ENCODE data around the gene ADGRF5.

Gene ADGRF5

DNA sequence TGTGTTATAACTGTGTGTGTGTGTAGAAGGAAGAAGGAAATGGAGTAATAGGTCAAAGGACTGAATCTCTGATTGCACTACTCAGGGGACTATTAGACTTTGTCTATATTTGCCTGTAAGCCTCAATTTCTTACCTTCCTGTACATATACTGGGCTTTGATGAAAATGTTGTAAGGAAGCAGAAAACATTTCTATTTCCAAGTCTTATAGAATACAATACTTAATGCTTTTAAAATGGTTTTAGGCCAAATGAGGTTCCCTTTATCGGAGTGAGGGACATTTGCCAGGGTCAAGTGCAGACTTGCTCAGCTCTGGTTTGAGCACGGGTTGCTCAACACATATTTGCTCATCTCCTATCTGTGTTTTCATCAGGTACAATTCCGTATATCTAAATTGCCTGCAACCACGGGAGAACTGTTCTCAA lies 100.3 kb downstream of the ADGRF5 start:
- Histone ChIP-seq H3K79me2 (ENCODE audit: insufficient read depth, low read length) (no peaks in the 10 kb centered on the region), H3K4me2 (ENCODE audit: low read depth, low read length, poor library complexity, severe bottlenecking) (no peak overlapping the region), H4K20me1 (ENCODE audit: insufficient read depth, low read length, poor library complexity, severe bottlenecking) (no peaks in the 10 kb centered on the region), H3K27me3 (ENCODE audit: insufficient read depth, low read length, poor library complexity, severe bottlenecking) (no peaks in the 10 kb centered on the region), H3K36me3 (ENCODE audit: insufficient read depth, low read length) (no peaks in the 10 kb centered on the region), H2AFZ (ENCODE audit: low read length) (no peak overlapping the region), H3K4me3 (ENCODE audit: low read length, poor library complexity, severe bottlenecking) (no peak overlapping the region), H3K9me3 (ENCODE audit: insufficient read depth, low read depth, low read length) (no peaks in the 10 kb centered on the region), H3K9ac (ENCODE audit: low read depth, low read length, poor library complexity, severe bottlenecking) (no peak overlapping the region), H3F3A (ENCODE audit: low read depth) (no peaks in the 10 kb centered on the region), H3K4me1 (ENCODE audit: insufficient read depth, low read length, poor library complexity, severe bottlenecking) (no peaks in the 10 kb centered on the region), H3K9me2 (replicated peaks; ENCODE audit: low read depth, low read length) (no peaks in the 10 kb centered on the region)
- TF ChIP-seq, protein P1, sequence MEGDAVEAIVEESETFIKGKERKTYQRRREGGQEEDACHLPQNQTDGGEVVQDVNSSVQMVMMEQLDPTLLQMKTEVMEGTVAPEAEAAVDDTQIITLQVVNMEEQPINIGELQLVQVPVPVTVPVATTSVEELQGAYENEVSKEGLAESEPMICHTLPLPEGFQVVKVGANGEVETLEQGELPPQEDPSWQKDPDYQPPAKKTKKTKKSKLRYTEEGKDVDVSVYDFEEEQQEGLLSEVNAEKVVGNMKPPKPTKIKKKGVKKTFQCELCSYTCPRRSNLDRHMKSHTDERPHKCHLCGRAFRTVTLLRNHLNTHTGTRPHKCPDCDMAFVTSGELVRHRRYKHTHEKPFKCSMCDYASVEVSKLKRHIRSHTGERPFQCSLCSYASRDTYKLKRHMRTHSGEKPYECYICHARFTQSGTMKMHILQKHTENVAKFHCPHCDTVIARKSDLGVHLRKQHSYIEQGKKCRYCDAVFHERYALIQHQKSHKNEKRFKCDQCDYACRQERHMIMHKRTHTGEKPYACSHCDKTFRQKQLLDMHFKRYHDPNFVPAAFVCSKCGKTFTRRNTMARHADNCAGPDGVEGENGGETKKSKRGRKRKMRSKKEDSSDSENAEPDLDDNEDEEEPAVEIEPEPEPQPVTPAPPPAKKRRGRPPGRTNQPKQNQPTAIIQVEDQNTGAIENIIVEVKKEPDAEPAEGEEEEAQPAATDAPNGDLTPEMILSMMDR (conservative IDR thresholded peaks at IDR 0.05; ENCODE audit: low read length): no peak
- TF ChIP-seq EZH2phosphoT487 (IDR thresholded peaks at IDR 0.05; ENCODE audit: borderline replicate concordance): no peak

DNA sequence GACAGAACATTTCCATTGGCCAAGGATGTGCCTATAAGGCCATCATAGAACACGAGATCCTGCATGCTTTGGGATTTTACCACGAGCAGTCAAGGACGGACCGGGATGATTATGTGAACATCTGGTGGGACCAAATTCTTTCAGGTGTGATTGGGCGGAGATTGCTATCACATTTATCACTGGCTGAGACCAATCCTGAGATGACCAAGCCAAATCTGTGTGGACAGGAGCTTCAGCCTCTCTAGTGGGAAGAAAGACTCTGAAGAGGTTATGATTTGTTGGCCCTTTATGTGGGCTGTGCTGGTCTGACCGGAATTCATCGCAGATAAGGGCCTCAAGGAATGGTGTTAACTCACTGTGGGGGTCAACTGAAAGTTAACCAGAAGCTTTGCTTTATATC lies 102.2 kb downstream of the ADGRF5 start:
- Histone ChIP-seq H4K20me1 (ENCODE audit: insufficient read depth, low read length, poor library complexity, severe bottlenecking) (no peaks in the 10 kb centered on the region), H3K4me3 (ENCODE audit: low read length, poor library complexity, severe bottlenecking) (no peak overlapping the region), H3K9ac (ENCODE audit: low read depth, low read length, poor library complexity, severe bottlenecking) (no peak overlapping the region), H3K4me2 (ENCODE audit: low read depth, low read length, poor library complexity, severe bottlenecking) (no peak overlapping the region), H3K9me3 (ENCODE audit: insufficient read depth, low read depth, low read length) (no peaks in the 10 kb centered on the region), H3K79me2 (ENCODE audit: insufficient read depth, low read length) (no peaks in the 10 kb centered on the region), H3K27me3 (ENCODE audit: insufficient read depth, low read length, poor library complexity, severe bottlenecking) (no peaks in the 10 kb centered on the region), H3K4me1 (ENCODE audit: insufficient read depth, low read length, poor library complexity, severe bottlenecking) (no peaks in the 10 kb centered on the region), H2AFZ (ENCODE audit: low read length) (no peak overlapping the region), H3F3A (ENCODE audit: low read depth) (no peaks in the 10 kb centered on the region), H3K36me3 (ENCODE audit: insufficient read depth, low read length) (no peaks in the 10 kb centered on the region), H3K9me2 (replicated peaks; ENCODE audit: low read depth, low read length) (no peaks in the 10 kb centered on the region)
- TF ChIP-seq EZH2phosphoT487 (IDR thresholded peaks at IDR 0.05; ENCODE audit: borderline replicate concordance): no peak
- TF ChIP-seq, protein P1 (conservative IDR thresholded peaks at IDR 0.05; ENCODE audit: low read length): no peak

DNA sequence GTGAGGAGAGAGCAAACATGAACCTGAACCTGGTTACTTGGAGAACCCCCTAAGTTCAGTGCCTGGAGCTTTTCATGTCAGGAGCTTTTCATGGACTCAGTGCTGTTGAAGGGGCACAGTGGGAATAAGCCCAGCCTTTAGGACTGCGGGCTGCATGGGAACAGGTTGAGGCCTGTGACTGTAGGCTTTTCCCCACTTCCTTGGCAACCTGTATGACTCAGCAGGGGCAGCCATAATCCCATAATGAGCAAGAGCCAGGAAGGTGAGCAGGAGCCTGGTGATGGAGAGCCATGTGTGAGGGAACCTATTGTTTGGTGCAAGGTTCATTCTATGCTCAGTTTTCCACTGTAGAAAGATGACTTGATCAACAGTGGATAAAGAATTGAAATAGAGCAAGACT lies 105.1 kb downstream of the ADGRF5 start:
- Histone ChIP-seq H2AFZ (ENCODE audit: low read length) (no peak overlapping the region), H3K9ac (ENCODE audit: low read depth, low read length, poor library complexity, severe bottlenecking) (no peak overlapping the region), H3K4me3 (ENCODE audit: low read length, poor library complexity, severe bottlenecking) (no peak overlapping the region), H3K9me3 (ENCODE audit: insufficient read depth, low read depth, low read length) (no peaks in the 10 kb centered on the region), H3K79me2 (ENCODE audit: insufficient read depth, low read length) (no peaks in the 10 kb centered on the region), H3F3A (ENCODE audit: low read depth) (no peaks in the 10 kb centered on the region), H3K4me1 (ENCODE audit: insufficient read depth, low read length, poor library complexity, severe bottlenecking) (no peaks in the 10 kb centered on the region), H3K4me2 (ENCODE audit: low read depth, low read length, poor library complexity, severe bottlenecking) (no peak overlapping the region), H3K9me2 (replicated peaks; ENCODE audit: low read depth, low read length) (no peaks in the 10 kb centered on the region), H3K36me3 (ENCODE audit: insufficient read depth, low read length) (no peaks in the 10 kb centered on the region), H4K20me1 (ENCODE audit: insufficient read depth, low read length, poor library complexity, severe bottlenecking) (no peaks in the 10 kb centered on the region), H3K27me3 (ENCODE audit: insufficient read depth, low read length, poor library complexity, severe bottlenecking) (no peaks in the 10 kb centered on the region)
- TF ChIP-seq EZH2phosphoT487 (IDR thresholded peaks at IDR 0.05; ENCODE audit: borderline replicate concordance): no peak
- TF ChIP-seq, protein P1 (conservative IDR thresholded peaks at IDR 0.05; ENCODE audit: low read length): no peak

Data from Loucy (cell line).